GM23248 (cell line): ENCODE results near the gene FAM241B. TPM values are rescaled to one million over a fixed set of nuclear protein-coding genes. Genes with fewer than 3 reads are reported as not detected.

Source experiments
- DNase-seq: peaks from one replicate; pipeline ENCODE4 v3.0.0-alpha.2; 2015
- H2AFZ ChIP-seq: fragments of 200-600 bp; sonication (generic); 2 replicates; pipeline ENCODE4 v1.6.1; 2016; ENCODE audit warnings: antibody characterized with exemption
- H3F3A ChIP-seq: fragments of 200-600 bp; sonication (generic); 2 replicates; pipeline ENCODE4 v1.6.1; 2016; ENCODE audit warnings: mild to moderate bottlenecking, antibody characterized with exemption, mixed run types; ENCODE audit not compliant: insufficient read depth
- H3K27ac ChIP-seq: fragments of 200-600 bp; sonication (generic); 2 replicates; pipeline ENCODE4 v1.5.1; 2016; ENCODE audit warnings: mild to moderate bottlenecking
- H3K27me3 ChIP-seq: fragments of 200-600 bp; sonication (generic); replicated peaks from 2 replicates; pipeline ENCODE4 v1.6.1; 2016; ENCODE audit warnings: mild to moderate bottlenecking; ENCODE audit not compliant: insufficient read depth
- H3K36me3 ChIP-seq: fragments of 200-600 bp; sonication (generic); 2 replicates; pipeline ENCODE4 v1.6.1; 2016; ENCODE audit warnings: low read depth, mild to moderate bottlenecking
- H3K4me1 ChIP-seq: fragments of 200-600 bp; sonication (generic); 2 replicates; pipeline ENCODE4 v1.6.1; 2016; ENCODE audit warnings: mild to moderate bottlenecking; ENCODE audit not compliant: insufficient read depth
- H3K4me2 ChIP-seq: fragments of 200-600 bp; sonication (generic); one replicate; pipeline ENCODE4 v1.6.1; 2016; ENCODE audit warnings: mild to moderate bottlenecking; ENCODE audit not compliant: unreplicated experiment
- H3K4me3 ChIP-seq: fragments of 200-600 bp; sonication (generic); 2 replicates; pipeline ENCODE4 v1.5.1; 2016; ENCODE audit warnings: mild to moderate bottlenecking
- H3K79me2 ChIP-seq: fragments of 200-600 bp; sonication (generic); 2 replicates; pipeline ENCODE4 v1.6.1; 2016; ENCODE audit warnings: mild to moderate bottlenecking; ENCODE audit not compliant: insufficient read depth
- H3K9ac ChIP-seq: fragments of 200-600 bp; sonication (generic); 2 replicates; pipeline ENCODE4 v1.6.1; 2016; ENCODE audit warnings: mild to moderate bottlenecking
- H3K9me2 ChIP-seq: fragments of 200-600 bp; sonication (generic); 2 replicates; pipeline ENCODE4 v1.6.1; 2016; ENCODE audit warnings: mixed run types, mild to moderate bottlenecking, moderate library complexity; ENCODE audit not compliant: insufficient read depth
- H3K9me3 ChIP-seq: fragments of 200-600 bp; sonication (generic); one replicate; pipeline ENCODE4 v1.6.1; 2017; ENCODE audit warnings: low read depth
- H4K20me1 ChIP-seq: fragments of 200-600 bp; sonication (generic); 2 replicates; pipeline ENCODE4 v1.6.0; 2016; ENCODE audit not compliant: insufficient read depth
- EZH2 ChIP-seq: fragments of 200-600 bp; sonication (generic); IDR thresholded peaks from 2 replicates; pipeline ENCODE4 v1.6.1; 2018; ENCODE audit warnings: antibody characterized with exemption, mild to moderate bottlenecking; ENCODE audit not compliant: insufficient read depth, poor library complexity, severe bottlenecking
- EZH2phosphoT487 ChIP-seq: fragments of 200-600 bp; sonication (generic); IDR thresholded peaks from 2 replicates; pipeline ENCODE4 v1.6.1; 2018; ENCODE audit warnings: antibody characterized with exemption, moderate library complexity, mild to moderate bottlenecking, low read depth; ENCODE audit not compliant: insufficient read depth
- WGBS, 2 experiments: methylation state at CpG; one replicate each; pipeline ENCODE4 v1.1.6; 2015 to 2017; ENCODE audit warnings: low lambda C conversion rate in 2 of 2, low coverage in 1 of 2; ENCODE audit errors: missing lambda C conversion rate in 2 of 2; 5-methylcytosine and 5-hydroxymethylcytosine counted together
- in situ Hi-C: fragments of 300-500 bp; cut with MboI; formaldehyde crosslinking; loops from 2 replicates; pipeline ENCODE4 v1.15.0; 2020
- polyA plus RNA-seq: library from polyadenylated mRNA; unstranded; fragments of >200 nt; fragmentation: Nextera tagmentation; extraction: Ambion mirVana; gene quantifications from 2 replicates; pipeline ENCODE4 v1.2.1, GENCODE V29; 2016
- total RNA-seq: library from RNA; depleted of rRNA; stranded (reverse); fragments of >200 nt; shearing (Covaris generic); gene quantifications from 2 replicates; pipeline ENCODE4 v1.2.3, GENCODE V29; 2014

The FAM241B gene
- total and polyA plus RNA-seq, 2 experiments from 2014 or later = 0.18 TPM; not detected in 1

DNA sequence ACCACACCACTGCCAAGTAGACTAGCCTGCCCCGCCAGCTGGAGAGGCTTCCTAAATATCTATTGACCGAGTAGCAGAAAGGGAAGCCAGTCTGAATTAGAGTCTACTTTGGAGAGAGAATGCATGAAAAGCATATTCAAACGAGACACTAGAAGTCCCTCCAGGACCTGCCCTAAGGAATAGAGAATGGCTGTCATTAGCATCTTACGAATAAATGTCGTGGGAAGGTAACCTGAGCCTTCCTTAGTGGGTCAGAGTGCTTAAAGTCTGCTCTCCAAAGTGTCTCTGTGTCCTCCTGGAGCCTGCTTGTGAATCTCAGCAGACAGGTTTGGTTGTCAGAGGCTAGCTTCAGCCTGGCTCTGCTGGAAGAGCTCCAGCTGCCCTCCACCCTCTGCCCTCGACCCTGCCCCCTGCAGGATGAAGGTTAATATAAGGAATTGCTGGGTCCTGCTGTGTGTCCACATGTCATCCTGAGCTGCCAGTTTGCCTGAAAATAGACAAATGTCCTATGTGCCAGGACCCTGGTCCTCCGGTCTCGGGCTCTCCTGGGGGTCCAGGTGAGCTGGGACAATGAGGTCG is 33.4 kb downstream of the FAM241B start:
- no peak for DNase-seq

GRCh38 chr10:69665474-69666320 is 35.6 kb downstream of the FAM241B start:
- Histone ChIP-seq H3K9me2 (no peaks in the 10 kb centered on the region), H3K27me3 (peaks cover 74% of the 10 kb centered on the region), H3K4me1 (no peaks in the 10 kb centered on the region), H4K20me1 (no peaks in the 10 kb centered on the region), H3K9ac (no peak overlapping the region), H3F3A (no peaks in the 10 kb centered on the region), H3K27ac (no peak overlapping the region), H3K4me3 (no peak overlapping the region), H2AFZ (no peak overlapping the region), H3K9me3 (no peaks in the 10 kb centered on the region), H3K36me3 (no peaks in the 10 kb centered on the region), H3K79me2 (no peaks in the 10 kb centered on the region), H3K4me2 (no peak overlapping the region)
- DNase-seq = no peak
- TF ChIP-seq EZH2phosphoT487 (no peak), EZH2 (no peak)
- in situ Hi-C loops = no loop called here
- WGBS, 2 experiments = 43 to 48% methylated on average over 17 of the region's 17 CpGs

More for the DNA sequence above, 33.4 kb downstream of the FAM241B start:
- TF ChIP-seq EZH2phosphoT487 = no peak
- no peak for TF ChIP-seq EZH2
- Histone ChIP-seq H3K9ac (no peak overlapping the region), H3K4me2 (no peak overlapping the region), H2AFZ (no peak overlapping the region), H3K27ac (no peak overlapping the region), H3K9me2 (no peaks in the 10 kb centered on the region), H3K4me1 (no peaks in the 10 kb centered on the region), H3K9me3 (no peaks in the 10 kb centered on the region), H3K4me3 (no peak overlapping the region), H3K36me3 (no peaks in the 10 kb centered on the region), H3K79me2 (no peaks in the 10 kb centered on the region), H4K20me1 (no peaks in the 10 kb centered on the region), H3K27me3 (peaks cover 71% of the 10 kb centered on the region), H3F3A (no peaks in the 10 kb centered on the region)
- 45% methylated on average over 9 of the region's 9 CpGs for WGBS, 2 experiments
- in situ Hi-C loops = no loop called here

DNA sequence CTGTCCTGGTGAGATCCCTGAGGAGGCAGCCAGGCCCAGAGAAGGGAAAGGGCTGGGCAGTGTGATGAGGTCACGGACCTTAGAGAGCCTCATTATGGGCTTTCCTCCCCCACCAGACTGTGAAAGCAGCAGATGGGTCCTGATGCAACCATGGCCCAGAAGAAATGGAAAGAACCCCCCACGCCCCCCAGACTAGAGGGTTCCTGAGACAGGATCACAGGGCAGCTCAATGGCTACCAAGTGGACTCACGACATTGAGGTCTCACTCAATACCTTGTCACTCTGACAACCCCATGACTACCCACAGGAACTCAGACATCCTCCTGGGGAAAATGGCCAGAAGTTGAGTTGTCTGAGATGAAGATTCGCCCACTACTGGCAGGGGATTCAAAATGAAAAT is 36.7 kb downstream of the FAM241B start:
- H2AFZ ChIP-seq = no peak overlapping the region
- H3K4me3 ChIP-seq = no peak overlapping the region
- no peak overlapping the region for H3K9ac ChIP-seq
- no peaks in the 10 kb centered on the region for H3K36me3 ChIP-seq
- peaks cover 67% of the 10 kb centered on the region for H3K27me3 ChIP-seq
- no peak for DNase-seq
- no peaks in the 10 kb centered on the region for H3K9me3 ChIP-seq
- in situ Hi-C loops = no loop called here
- TF ChIP-seq EZH2phosphoT487 (no peak), EZH2 (no peak)
- no peaks in the 10 kb centered on the region for H3K9me2 ChIP-seq
- H3F3A ChIP-seq = no peaks in the 10 kb centered on the region
- 42 to 45% methylated on average over 4 of the region's 4 CpGs for WGBS, 2 experiments
- no peak overlapping the region for H3K4me2 ChIP-seq
- H3K4me1 ChIP-seq = no peaks in the 10 kb centered on the region
- no peaks in the 10 kb centered on the region for H3K79me2 ChIP-seq
- H3K27ac ChIP-seq = no peak overlapping the region
- H4K20me1 ChIP-seq = no peaks in the 10 kb centered on the region

- Histone ChIP-seq H3K4me3 (no peak overlapping the region), H3K9ac (no peak overlapping the region), H3K27ac (no peak overlapping the region), H3K27me3 (peaks cover 65% of the 10 kb centered on the region), H3K4me2 (no peak overlapping the region), H4K20me1 (no peaks in the 10 kb centered on the region), H3K36me3 (no peaks in the 10 kb centered on the region), H2AFZ (no peak overlapping the region), H3K79me2 (no peaks in the 10 kb centered on the region), H3K9me3 (no peaks in the 10 kb centered on the region), H3F3A (no peaks in the 10 kb centered on the region), H3K9me2 (no peaks in the 10 kb centered on the region), H3K4me1 (no peaks in the 10 kb centered on the region)
- TF ChIP-seq EZH2 (no peak), EZH2phosphoT487 (no peak)
- no peak for DNase-seq
- WGBS, 2 experiments = 48 to 59% methylated on average over 5 of the region's 5 CpGs
- in situ Hi-C loops = no loop called here
Measured at GRCh38 chr10:69668721-69669120, 38.7 kb downstream of the FAM241B start.
